Colonic mucosa (tissue), 4 donors: ENCODE data around the gene FAM13C. TPM values are rescaled to one million over a fixed set of nuclear protein-coding genes. Genes with fewer than 3 reads are reported as not detected.

Source experiments
- DNase-seq: peaks from one replicate; pipeline ENCODE4 v3.0.0-alpha.2; 2020
- H3K27ac ChIP-seq: fragments of 200-600 bp; one replicate; pipeline ENCODE4 v1.8.0; 2021
- H3K27me3 ChIP-seq: fragments of 200-600 bp; one replicate; pipeline ENCODE4 v1.8.0; 2021
- H3K36me3 ChIP-seq: fragments of 200-600 bp; one replicate; pipeline ENCODE4 v1.8.0; 2021
- H3K4me1 ChIP-seq: fragments of 200-600 bp; one replicate; pipeline ENCODE4 v1.8.0; 2021; ENCODE audit warnings: mild to moderate bottlenecking
- H3K4me3 ChIP-seq: fragments of 200-600 bp; one replicate; pipeline ENCODE4 v1.8.0; 2021
- H3K9ac ChIP-seq, 2 donors: one replicate each; pipeline ENCODE4 v1.7.0; 2013; ENCODE audit warnings: control low read depth in 2 of 2, low read depth in 2 of 2, low read length in 2 of 2
- H3K9me3 ChIP-seq: fragments of 200-600 bp; one replicate; pipeline ENCODE4 v1.8.0; 2021
- CTCF ChIP-seq: fragments of 200-600 bp; IDR thresholded peaks from one replicate; pipeline ENCODE4 v1.8.0; 2022; ENCODE audit warnings: antibody characterized with exemption, mild to moderate bottlenecking
- intact Hi-C: fragments of 100-400 bp; cut with DNase I; formaldehyde crosslinking; loops from one replicate; pipeline ENCODE4 v1.14.1; 2022
- total RNA-seq, 2 donors: library from RNA; stranded (reverse); fragmentation: NEBNext Ultra II Directional in 1 of 2; extraction: Animal tissue kit (Norgen Biotek cat#: 25700) in 1 of 2; gene quantifications; one replicate each; pipeline ENCODE4 v1.2.1, GENCODE V29; 2021
- donor health status: healthy.
- donor health status: DM: no; HTN: no; CAD: no.
- donor health status: DM: no; HTN: no; CAD: no.

Gene FAM13C
- total RNA-seq, 2 donors from 2014 or later: 1.0 to 2.5 TPM

GRCh38 chr10:59339351-59339750 lies 23.0 kb downstream of the FAM13C start:
- Histone ChIP-seq H3K4me1 (no peaks in the 10 kb centered on the region), H3K9ac (no peak overlapping the region), H3K4me3 (no peak overlapping the region), H3K27me3 (no peaks in the 10 kb centered on the region), H3K36me3 (no peaks in the 10 kb centered on the region), H3K27ac (no peak overlapping the region), H3K9me3 (no peaks in the 10 kb centered on the region)
- TF ChIP-seq CTCF: no peak
- no peak for DNase-seq
- intact Hi-C loops: no loop called here

GRCh38 chr10:59337201-59337652 lies 25.1 kb downstream of the FAM13C start:
- no peak overlapping the region for H3K9ac ChIP-seq
- no peaks in the 10 kb centered on the region for H3K36me3 ChIP-seq
- H3K4me3 ChIP-seq: no peak overlapping the region
- intact Hi-C loops: no loop called here
- peak; percentile 28 for DNase-seq
- H3K27me3 ChIP-seq: no peaks in the 10 kb centered on the region
- no peaks in the 10 kb centered on the region for H3K4me1 ChIP-seq
- H3K9me3 ChIP-seq: no peaks in the 10 kb centered on the region
- H3K27ac ChIP-seq: no peak overlapping the region
- no peak for TF ChIP-seq CTCF

- intact Hi-C loops: no loop called here
- Histone ChIP-seq H3K9ac (peak overlapping the region in 1 of 2 donors; percentile 5), H3K4me1 (no peaks in the 10 kb centered on the region), H3K9me3 (no peaks in the 10 kb centered on the region), H3K27me3 (no peaks in the 10 kb centered on the region), H3K36me3 (no peaks in the 10 kb centered on the region), H3K4me3 (no peak overlapping the region), H3K27ac (no peak overlapping the region)
- DNase-seq: no peak
- TF ChIP-seq CTCF: no peak
These were observed 25.7 kb downstream of the FAM13C start for GRCh38 chr10:59336632-59337031.

GRCh38 chr10:59335497-59335896 lies 26.9 kb downstream of the FAM13C start:
- H3K4me1 ChIP-seq: no peaks in the 10 kb centered on the region
- intact Hi-C loops: no loop called here
- no peak for DNase-seq

GRCh38 chr10:59333701-59334100 lies 28.6 kb downstream of the FAM13C start:
- DNase-seq: no peak
- H3K27ac ChIP-seq: no peak overlapping the region
- intact Hi-C loops: no loop called here
- no peaks in the 10 kb centered on the region for H3K36me3 ChIP-seq
- H3K9me3 ChIP-seq: no peaks in the 10 kb centered on the region
- H3K4me3 ChIP-seq: no peak overlapping the region
- no peak for TF ChIP-seq CTCF
- H3K4me1 ChIP-seq: no peaks in the 10 kb centered on the region
- no peak overlapping the region for H3K9ac ChIP-seq
- H3K27me3 ChIP-seq: no peaks in the 10 kb centered on the region

More at GRCh38 chr10:59335497-59335896, 26.9 kb downstream of the FAM13C start:
- no peak for TF ChIP-seq CTCF
- no peak overlapping the region for H3K27ac ChIP-seq
- no peak overlapping the region for H3K9ac ChIP-seq
- no peaks in the 10 kb centered on the region for H3K9me3 ChIP-seq
- no peaks in the 10 kb centered on the region for H3K27me3 ChIP-seq
- H3K4me3 ChIP-seq: no peak overlapping the region
- no peaks in the 10 kb centered on the region for H3K36me3 ChIP-seq
